HepG2 (cell line): ENCODE data around the gene PDLIM5. TPM values are rescaled to one million over a fixed set of nuclear protein-coding genes. Genes with fewer than 3 reads are reported as not detected.

Experiments used
- ARID4A ChIP-seq: sonication (generic); formaldehyde crosslinking; IDR thresholded peaks from 2 replicates; pipeline ENCODE4 v1.5.0; 2020; ENCODE audit warnings: mild to moderate bottlenecking, missing genetic modification reagents, borderline replicate concordance
- ARID5B ChIP-seq: IDR thresholded peaks from 2 replicates; pipeline ENCODE4 v1.4.0; 2020; ENCODE audit warnings: mild to moderate bottlenecking, missing genetic modification reagents
- BCL6 ChIP-seq: IDR thresholded peaks from 2 replicates; pipeline ENCODE4 v1.6.1; 2016; ENCODE audit warnings: missing genetic modification reagents, missing compliant biosample characterization
- ELF3 ChIP-seq: IDR thresholded peaks from 2 replicates; pipeline ENCODE4 v1.6.1; 2016; ENCODE audit warnings: missing genetic modification reagents, missing compliant biosample characterization
- FOXM1 ChIP-seq: sonication (generic); formaldehyde crosslinking; IDR thresholded peaks from 2 replicates; pipeline ENCODE4 v1.5.0; 2020; ENCODE audit warnings: missing genetic modification reagents
- HNRNPUL1 ChIP-seq: fragments of 200-400 bp; formaldehyde crosslinking; IDR thresholded peaks from 2 replicates; pipeline ENCODE4 v1.6.1; 2017; ENCODE audit warnings: low read depth, mild to moderate bottlenecking, low read length, moderate library complexity
- KLF16 ChIP-seq, 2 experiments: sonication (generic) in 1 of 2; formaldehyde crosslinking in 1 of 2; IDR thresholded peaks; 2 replicates each; pipeline versions ENCODE4 v1.6.1 to v1.8.0; 2016 to 2023; ENCODE audit warnings: missing genetic modification reagents in 2 of 2, missing compliant biosample characterization in 1 of 2
- KMT2A ChIP-seq: sonication (generic); formaldehyde crosslinking; IDR thresholded peaks from 2 replicates; pipeline ENCODE4 v1.4.0; 2020; ENCODE audit warnings: missing genetic modification reagents
- SAP130 ChIP-seq: IDR thresholded peaks from 2 replicates; pipeline ENCODE4 v1.6.1; 2016; ENCODE audit warnings: low read depth
- SP4 ChIP-seq: sonication (generic); formaldehyde crosslinking; IDR thresholded peaks from 2 replicates; pipeline ENCODE4 v1.8.1; 2023; ENCODE audit warnings: mild to moderate bottlenecking, missing genetic modification reagents
- TFAP4 ChIP-seq: sonication (generic); IDR thresholded peaks from 2 replicates; pipeline ENCODE4 v1.6.1; 2016; ENCODE audit warnings: low read depth, borderline replicate concordance
- TFDP1 ChIP-seq: IDR thresholded peaks from 2 replicates; pipeline ENCODE4 v1.6.1; 2016; ENCODE audit warnings: missing compliant biosample characterization, missing genetic modification reagents, borderline replicate concordance
- ZNF136 ChIP-seq: sonication (generic); formaldehyde crosslinking; IDR thresholded peaks from 2 replicates; pipeline ENCODE4 v1.8.1; 2022; ENCODE audit warnings: low read depth, mild to moderate bottlenecking, moderate library complexity, missing genetic modification reagents
- ZNF264 ChIP-seq: sonication (generic); formaldehyde crosslinking; IDR thresholded peaks from 2 replicates; pipeline ENCODE4 v1.4.0; 2020; ENCODE audit warnings: missing genetic modification reagents
- ZNF317 ChIP-seq: sonication (generic); formaldehyde crosslinking; IDR thresholded peaks from 2 replicates; pipeline ENCODE4 v1.5.0; 2020; ENCODE audit warnings: mild to moderate bottlenecking, missing genetic modification reagents
- ZNF605 ChIP-seq: sonication (generic); formaldehyde crosslinking; IDR thresholded peaks from 2 replicates; pipeline ENCODE4 v1.8.0; 2022; ENCODE audit warnings: mild to moderate bottlenecking, missing genetic modification reagents
- ZNF777 ChIP-seq: sonication (generic); formaldehyde crosslinking; IDR thresholded peaks from 2 replicates; pipeline ENCODE4 v1.4.0; 2020; ENCODE audit warnings: missing genetic modification reagents
- ZSCAN29 ChIP-seq: sonication (generic); formaldehyde crosslinking; conservative IDR thresholded peaks from 2 replicates; pipeline ENCODE4 v1.4.0; 2020; ENCODE audit warnings: mild to moderate bottlenecking, missing genetic modification reagents
- polyA plus RNA-seq, 8 experiments: library from polyadenylated mRNA; depleted of rRNA in 3 of 8; stranded (reverse) in 7 of 8; unstranded in 1 of 8; fragments of >200 nt; fragmentation: Illumina TruSeq in 4 of 8; extraction: Trizol in 4 of 8; gene quantifications; 2 replicates each; pipeline versions ENCODE4 v1.2.1 to v1.2.3, GENCODE V29; 2011 to 2016; ENCODE audit warnings: low read depth in 4 of 8, missing spikeins in 1 of 8, mixed read lengths in 1 of 8; ENCODE audit not compliant: insufficient read depth in 1 of 8
- total RNA-seq, 5 experiments: library from RNA; depleted of rRNA; stranded (reverse); fragments of >200 nt; fragmentation: Illumina TruSeq; extraction: Trizol; gene quantifications; 2 replicates each; pipeline ENCODE4 v1.2.3, GENCODE V29; 2016; ENCODE audit warnings: low read depth in 1 of 5

Gene PDLIM5
- total and polyA plus RNA-seq, 2 of the 13 experiments (the other 11 are each of a cell fraction or from before 2014, with no cell fraction given) = 52.8 to 119 TPM

- TF ChIP-seq ARID5B (CRISPR knock-in tag) = peak; percentile 44; the same call in 1 of the 2 replicates
- TF ChIP-seq KLF16 (CRISPR knock-in tag; IDR thresholded peaks at IDR 0.05) = no peak
- TF ChIP-seq ELF3 = 0 out of 2 replicates have a peak, but pooled peaks have one; percentile 14
- TF ChIP-seq ZSCAN29 (CRISPR knock-in tag) = peak; percentile 65; the same call in 1 of the 2 replicates
- TF ChIP-seq HNRNPUL1 = no peak
- TF ChIP-seq ZNF136 (CRISPR knock-in tag) = no peak
- TF ChIP-seq BCL6 (CRISPR knock-in tag) = 0 out of 2 replicates have a peak, but pooled peaks have one; percentile 33
- TF ChIP-seq SAP130 (CRISPR knock-in tag) = peak; percentile 27; the same call in 1 of the 2 replicates
- no peak for TF ChIP-seq KMT2A (CRISPR knock-in tag)
- no peak for TF ChIP-seq ZNF777 (CRISPR knock-in tag)
- TF ChIP-seq SP4 (CRISPR knock-in tag) = no peak
- TF ChIP-seq ARID4A = no peak
- no peak for TF ChIP-seq TFDP1 (CRISPR knock-in tag)
- TF ChIP-seq TFAP4 = no peak
- TF ChIP-seq ZNF264 = no peak
- no peak for TF ChIP-seq ZNF605 (CRISPR knock-in tag)
- TF ChIP-seq ZNF317 = no peak
- TF ChIP-seq FOXM1 (CRISPR knock-in tag) = no peak
Observed at GRCh38 chr4:94448815-94449375, 2.8 kb upstream of the PDLIM5 start (continued).
